Endothelial cell of umbilical vein (primary cell): ENCODE data around the gene THAP4. TPM values are rescaled to one million over a fixed set of nuclear protein-coding genes. Genes with fewer than 3 reads are reported as not detected.

Experiments used
- BruUV-seq: library from RNA; stranded (reverse); fragments of 400-500 nt; replicated peaks from 2 replicates; lab custom pipeline; 2021; lab: Mats Ljungman, UMichigan
- CTCF ChIA-PET: fragments of 300-600, 350-600 bp; sonication (Branson Sonifier 250); formaldehyde crosslinking; loops from one replicate; lab custom pipeline; 2021; ENCODE audit warnings: antibody characterized with exemption, inconsistent platforms; lab: Charles Lee
- POLR2A ChIA-PET: fragments of 300-600, 350-600 bp; sonication (Branson Sonifier 250); formaldehyde crosslinking; loops from one replicate; lab custom pipeline; 2021; ENCODE audit warnings: antibody characterized with exemption, inconsistent platforms; lab: Charles Lee
- DNase-seq: peaks from one replicate; pipeline ENCODE4 v3.0.0-alpha.2; 2011; ENCODE audit warnings: low read depth, low spot score
- FAIRE-seq: peaks from 2 replicates; lab custom pipeline; 2011; peaks lifted over from hg19 to GRCh38; lab: Jason Lieb, UNC
- H2AFZ ChIP-seq: 2 replicates; pipeline ENCODE4 v1.6.0; 2012; ENCODE audit warnings: low read depth, low read length, control low read depth, inconsistent platforms
- H3K27ac ChIP-seq: 2 replicates; pipeline ENCODE4 v1.5.1; 2011; ENCODE audit warnings: low read depth, mild to moderate bottlenecking, control low read depth, low read length, moderate library complexity; ENCODE audit not compliant: insufficient read depth
- H3K27me3 ChIP-seq, 2 experiments: 2 replicates each; pipeline versions ENCODE4 v1.6.0 to v1.6.1; 2011; ENCODE audit warnings: low read length in 2 of 2, mixed read lengths in 1 of 2; ENCODE audit not compliant: control insufficient read depth in 2 of 2, insufficient read depth in 2 of 2
- H3K36me3 ChIP-seq, 2 experiments: 2 replicates in 1 of 2; 3 replicates in 1 of 2; pipeline ENCODE4 v1.5.1; 2011; ENCODE audit warnings: low read length in 2 of 2, mild to moderate bottlenecking in 1 of 2, moderate library complexity in 1 of 2; ENCODE audit not compliant: control insufficient read depth in 2 of 2, insufficient read depth in 2 of 2; ENCODE audit errors: extremely low read depth in 1 of 2
- H3K4me1 ChIP-seq: 3 replicates; pipeline ENCODE4 v1.5.1; 2011; ENCODE audit warnings: mild to moderate bottlenecking, low read length; ENCODE audit not compliant: control insufficient read depth, insufficient read depth; ENCODE audit errors: extremely low read depth
- H3K4me2 ChIP-seq: 2 replicates; pipeline ENCODE4 v1.6.1; 2011; ENCODE audit warnings: low read length, control low read depth, mixed read lengths; ENCODE audit not compliant: insufficient read depth
- H3K4me3 ChIP-seq, 3 experiments: fragments of 200-600 bp in 1 of 3; sonication (generic), shearing (Covaris generic) in 1 of 3; replicated peaks in 1 of 3; 2 replicates each; pipeline ENCODE4 v1.5.1; 2011 to 2016; ENCODE audit warnings: control low read depth in 3 of 3, low read length in 3 of 3, mild to moderate bottlenecking in 2 of 3, inconsistent platforms in 1 of 3, low read depth in 1 of 3, moderate library complexity in 1 of 3; ENCODE audit not compliant: insufficient read depth in 1 of 3
- H3K79me2 ChIP-seq: 2 replicates; pipeline ENCODE4 v1.6.0; 2012; ENCODE audit warnings: low read length, inconsistent platforms; ENCODE audit not compliant: control insufficient read depth, insufficient read depth
- H3K9ac ChIP-seq: replicated peaks from 2 replicates; pipeline ENCODE3; 2011; ENCODE audit warnings: low read length, control low read depth; ENCODE audit not compliant: insufficient read depth; ENCODE audit errors: extremely low read depth
- H3K9me1 ChIP-seq: replicated peaks from 3 replicates; pipeline ENCODE4 v1.6.0; 2011; ENCODE audit warnings: mild to moderate bottlenecking, low read length; ENCODE audit not compliant: control insufficient read depth, insufficient read depth; ENCODE audit errors: extremely low read depth
- H3K9me3 ChIP-seq: replicated peaks from 2 replicates; pipeline ENCODE4 v1.5.1; 2012; ENCODE audit warnings: low read length, inconsistent platforms; ENCODE audit not compliant: control insufficient read depth, insufficient read depth
- H4K20me1 ChIP-seq: replicated peaks from 2 replicates; pipeline ENCODE3; 2011; ENCODE audit warnings: mild to moderate bottlenecking, low read length; ENCODE audit not compliant: control insufficient read depth, insufficient read depth; ENCODE audit errors: extremely low read depth
- CTCF ChIP-seq, 2 donors: IDR thresholded peaks; 1 replicate in 1 of 2; 2 replicates in 1 of 2; pipeline ENCODE4 v1.5.1; 2011; ENCODE audit warnings: low read length in 2 of 2, mild to moderate bottlenecking in 2 of 2, moderate library complexity in 2 of 2, control low read depth in 1 of 2, inconsistent platforms in 1 of 2, low read depth in 1 of 2; ENCODE audit not compliant: insufficient read depth in 1 of 2; ENCODE audit errors: extremely low read depth in 1 of 2
- EZH2 ChIP-seq: IDR thresholded peaks from 2 replicates; pipeline ENCODE4 v1.6.1; 2012; ENCODE audit warnings: borderline replicate concordance, low read depth, mild to moderate bottlenecking, moderate library complexity, low read length, inconsistent platforms; ENCODE audit not compliant: severe bottlenecking
- FOS ChIP-seq: IDR thresholded peaks from 2 replicates; pipeline ENCODE4 v1.6.1; 2011; ENCODE audit warnings: mild to moderate bottlenecking, low read length, moderate library complexity, borderline replicate concordance; ENCODE audit not compliant: insufficient read depth
- GATA2 ChIP-seq: IDR thresholded peaks from 2 replicates; pipeline ENCODE4 v1.7.0; 2011; ENCODE audit warnings: low read depth, mild to moderate bottlenecking, moderate library complexity, mixed read lengths, low read length; ENCODE audit not compliant: insufficient read length, insufficient read depth
- JUN ChIP-seq: IDR thresholded peaks from 2 replicates; pipeline ENCODE4 v1.6.1; 2011; ENCODE audit warnings: borderline replicate concordance, low read depth; ENCODE audit not compliant: insufficient read length, insufficient read depth
- MAX ChIP-seq: IDR thresholded peaks from 2 replicates; pipeline ENCODE4 v1.6.1; 2011; ENCODE audit not compliant: insufficient read depth, insufficient read length
- POLR2A ChIP-seq: IDR thresholded peaks from 2 replicates; pipeline ENCODE4 v1.6.1; 2012; ENCODE audit warnings: low read depth, mild to moderate bottlenecking, control low read depth, low read length
- POLR2AphosphoS5 ChIP-seq: IDR thresholded peaks from 2 replicates; pipeline ENCODE4 v1.6.1; 2012; ENCODE audit warnings: low read depth, mild to moderate bottlenecking, control low read depth, low read length, moderate library complexity; ENCODE audit not compliant: insufficient read depth
- dilution Hi-C: fragments of 300-500 bp; cut with MboI; formaldehyde crosslinking; loops from one replicate; pipeline ENCODE4 v1.15.0; 2019; ENCODE audit warnings: low sequenced_read_pairs; ENCODE audit not compliant: extremely low pct_ligation_motif_present
- intact Hi-C: fragments of 100-400 bp; cut with micrococcal nuclease; formaldehyde crosslinking; loops from one replicate; pipeline ENCODE4 v1.10.0; 2022
- polyA plus RNA-seq, 4 experiments: library from polyadenylated mRNA; depleted of rRNA in 3 of 4; stranded (reverse) in 3 of 4; unstranded in 1 of 4; fragments of >200 nt; gene quantifications; 2 replicates each; pipeline versions ENCODE4 v1.2.1 to v1.2.3, GENCODE V29; 2011 to 2012; ENCODE audit warnings: missing spikeins in 1 of 4
- total RNA-seq: library from RNA; stranded (reverse); gene quantifications from 2 replicates; pipeline ENCODE4 v1.2.3, GENCODE V29; 2021

Gene THAP4
- total and polyA plus RNA-seq, 2 donors (not counting 3 experiments of a cell fraction or from before 2014, with no cell fraction given), result 45.4 to 47.4 TPM

- Histone ChIP-seq H3K36me3 (peaks cover 0 to 1% of the 10 kb centered on the region in 2 experiments), H2AFZ (no peak overlapping the region), H3K79me2 (peaks cover 61% of the 10 kb centered on the region), H3K9me1 (no peaks in the 10 kb centered on the region), H4K20me1 (peaks cover 2% of the 10 kb centered on the region), H3K27me3 (no peaks in the 10 kb centered on the region), H3K9me3 (no peaks in the 10 kb centered on the region), H3K4me1 (peaks cover 13% of the 10 kb centered on the region), H3K27ac (no peak overlapping the region), H3K4me3 (no peak overlapping the region), H3K4me2 (no peak overlapping the region), H3K9ac (no peak overlapping the region)
- ChIA-PET CTCF (no interaction called here), POLR2A (no interaction called here)
- intact Hi-C loops, result no loop called here
- no peak for DNase-seq
- no peak for FAIRE-seq
- dilution Hi-C loops, result no loop called here
- BruUV-seq, result no TSS peak
- TF ChIP-seq FOS (peak; percentile 30), JUN (no peak), MAX (no peak), POLR2AphosphoS5 (no peak), EZH2 (no peak), GATA2 (no peak), CTCF (IDR thresholded peaks at IDR 0.05; ENCODE audit: extremely low read depth in 1 of 2, insufficient read depth in 1 of 2, low read depth in 1 of 2, low read length in 2 of 2) (no peak), POLR2A (no peak)
Observed at GRCh38 chr2:241620419-241620769, 16.6 kb downstream of the THAP4 start.
